Measurements from ENCODE around the gene MSGN1.

DNA sequence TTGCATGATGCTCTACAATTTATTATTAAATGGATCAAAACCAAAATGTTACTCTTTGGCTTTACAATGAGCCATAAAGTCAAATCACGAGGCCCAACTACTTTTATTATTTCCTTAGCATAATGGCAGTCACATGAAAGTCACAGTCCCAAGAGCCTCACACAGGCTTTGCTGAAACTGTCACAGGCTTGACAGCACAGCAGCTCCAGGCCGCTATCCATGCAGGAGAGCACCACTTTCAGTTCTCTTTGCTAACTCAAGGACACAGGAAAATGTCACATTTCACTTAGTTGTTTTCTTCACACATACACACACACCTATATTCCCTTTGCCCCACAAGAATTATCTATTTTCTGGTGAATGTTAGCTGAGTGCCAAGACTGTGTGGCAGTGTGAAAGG, 11.1 kb upstream of the MSGN1 start:
- TF ChIP-seq, protein P1, sequence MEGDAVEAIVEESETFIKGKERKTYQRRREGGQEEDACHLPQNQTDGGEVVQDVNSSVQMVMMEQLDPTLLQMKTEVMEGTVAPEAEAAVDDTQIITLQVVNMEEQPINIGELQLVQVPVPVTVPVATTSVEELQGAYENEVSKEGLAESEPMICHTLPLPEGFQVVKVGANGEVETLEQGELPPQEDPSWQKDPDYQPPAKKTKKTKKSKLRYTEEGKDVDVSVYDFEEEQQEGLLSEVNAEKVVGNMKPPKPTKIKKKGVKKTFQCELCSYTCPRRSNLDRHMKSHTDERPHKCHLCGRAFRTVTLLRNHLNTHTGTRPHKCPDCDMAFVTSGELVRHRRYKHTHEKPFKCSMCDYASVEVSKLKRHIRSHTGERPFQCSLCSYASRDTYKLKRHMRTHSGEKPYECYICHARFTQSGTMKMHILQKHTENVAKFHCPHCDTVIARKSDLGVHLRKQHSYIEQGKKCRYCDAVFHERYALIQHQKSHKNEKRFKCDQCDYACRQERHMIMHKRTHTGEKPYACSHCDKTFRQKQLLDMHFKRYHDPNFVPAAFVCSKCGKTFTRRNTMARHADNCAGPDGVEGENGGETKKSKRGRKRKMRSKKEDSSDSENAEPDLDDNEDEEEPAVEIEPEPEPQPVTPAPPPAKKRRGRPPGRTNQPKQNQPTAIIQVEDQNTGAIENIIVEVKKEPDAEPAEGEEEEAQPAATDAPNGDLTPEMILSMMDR (IDR thresholded peaks at IDR 0.05), result no peak
- no peak for TF ChIP-seq POLR2AphosphoS5 (IDR thresholded peaks at IDR 0.05; ENCODE audit: insufficient read depth in 1 of 2, low read depth in 1 of 2)
